ENCODE data around the gene RNF187.

RNF187 gene

DNA sequence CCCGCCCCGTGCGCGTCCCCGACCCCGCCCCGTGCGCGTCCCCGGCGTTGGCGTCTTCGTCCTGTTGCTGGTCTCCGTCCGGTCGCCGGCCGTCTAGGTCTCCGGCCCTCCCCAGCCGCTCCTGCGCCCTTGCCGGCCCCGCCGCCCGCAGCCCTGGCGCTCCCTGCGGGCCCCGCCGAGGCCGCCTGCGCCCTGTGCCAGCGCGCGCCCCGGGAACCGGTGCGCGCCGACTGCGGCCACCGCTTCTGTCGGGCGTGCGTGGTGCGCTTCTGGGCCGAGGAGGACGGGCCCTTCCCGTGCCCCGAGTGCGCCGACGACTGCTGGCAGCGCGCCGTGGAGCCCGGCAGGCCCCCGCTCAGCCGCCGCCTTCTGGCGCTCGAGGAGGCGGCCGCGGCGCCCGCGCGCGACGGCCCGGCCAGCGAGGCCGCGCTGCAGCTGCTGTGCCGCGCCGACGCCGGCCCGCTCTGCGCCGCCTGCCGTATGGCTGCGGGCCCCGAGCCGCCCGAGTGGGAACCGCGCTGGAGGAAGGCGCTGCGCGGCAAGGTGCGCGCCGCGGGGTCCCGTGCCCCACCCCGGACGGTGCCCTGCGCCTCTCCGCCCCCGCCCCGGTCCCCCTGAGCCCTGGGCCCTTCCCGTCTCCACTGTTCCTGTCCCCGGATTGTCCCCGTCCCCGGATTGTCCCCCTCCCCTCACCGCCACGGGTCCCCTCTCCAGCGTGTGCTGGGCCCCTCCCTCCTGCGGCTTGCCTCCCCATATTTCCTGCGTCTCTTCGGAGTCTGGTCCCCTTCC, at the start of gene RNF187:
TSS of gene RNF187 (plus strand) at position 47 of the 789 bp plus-strand sequence.
- peak; percentile 66 for ATAC-seq (ENCODE audit: low read depth)
- no peak for DNase-seq (ENCODE audit: low spot score in 2 of 2)
- Mint-ChIP-seq H3K4me3 (peak within 1 kb of the TSS; percentile 99), H3K27ac (peak within 1 kb of the TSS; percentile 100), H3K9me3 (no peaks in the 10 kb centered on the region), H3K36me3 (peaks cover 16% of the 10 kb centered on the region), H3K27me3 (no peaks in the 10 kb centered on the region), H3K4me1 (peaks cover 19% of the 10 kb centered on the region)

DNA sequence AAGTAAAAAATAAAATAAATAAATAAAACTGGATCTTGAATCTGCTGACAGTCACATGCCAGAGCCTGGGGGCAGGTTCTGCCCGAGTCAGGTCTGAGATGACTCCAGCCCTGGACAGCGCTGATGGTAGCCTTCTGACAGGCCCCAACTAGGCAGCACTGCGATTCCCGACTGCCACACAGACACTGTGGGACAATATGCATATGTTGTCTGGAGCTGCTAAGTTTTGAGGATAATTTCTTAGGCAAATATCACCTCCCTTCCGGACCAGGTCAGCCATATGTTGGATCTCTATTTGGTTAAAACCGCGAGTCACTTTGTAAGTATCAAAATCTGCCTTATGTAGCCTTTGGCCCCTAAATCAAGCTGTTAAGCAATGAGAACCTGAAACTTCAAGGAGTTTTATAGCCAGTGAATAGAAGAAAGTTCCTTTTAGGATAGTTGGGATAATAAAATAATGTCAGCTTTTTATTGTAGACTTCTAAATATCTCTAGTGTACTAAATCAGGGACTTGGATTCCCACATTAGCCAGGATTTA, 49.7 kb upstream of the RNF187 start:
- no peaks in the 10 kb centered on the region for H3K9me3 Mint-ChIP-seq
- no peak overlapping the region for H3K27ac Mint-ChIP-seq
- DNase-seq (ENCODE audit: low spot score in 2 of 2), result no peak
- no peak for ATAC-seq (ENCODE audit: low read depth)
- peaks cover 28% of the 10 kb centered on the region for H3K27me3 Mint-ChIP-seq
- no peak overlapping the region for H3K4me3 Mint-ChIP-seq
- no peaks in the 10 kb centered on the region for H3K36me3 Mint-ChIP-seq
- no peaks in the 10 kb centered on the region for H3K4me1 Mint-ChIP-seq

DNA sequence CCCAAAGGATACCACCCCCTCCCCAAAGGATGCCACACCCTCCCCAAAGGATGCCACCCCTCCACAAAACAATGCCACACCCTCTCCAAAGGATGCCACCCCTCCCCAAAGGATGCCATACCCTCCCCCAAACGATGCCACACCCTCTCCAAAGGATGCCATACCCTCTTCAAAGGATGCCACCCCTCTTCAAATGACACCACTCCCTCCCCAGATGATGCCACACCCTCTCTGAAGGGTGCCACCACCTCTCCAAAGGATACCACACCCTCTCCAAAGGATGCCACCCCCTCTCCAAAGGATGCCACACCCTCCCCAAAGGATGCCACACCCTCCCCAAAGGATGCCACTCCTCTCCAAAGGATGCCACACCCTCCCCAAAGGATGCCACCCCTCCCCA, 48.9 kb upstream of the RNF187 start:
- Mint-ChIP-seq H3K4me1 (no peaks in the 10 kb centered on the region), H3K4me3 (no peak overlapping the region), H3K27ac (no peak overlapping the region), H3K27me3 (peaks cover 28% of the 10 kb centered on the region), H3K9me3 (no peaks in the 10 kb centered on the region), H3K36me3 (no peaks in the 10 kb centered on the region)
- ATAC-seq (ENCODE audit: low read depth) (no peak), DNase-seq (ENCODE audit: low spot score in 2 of 2) (no peak)

DNA sequence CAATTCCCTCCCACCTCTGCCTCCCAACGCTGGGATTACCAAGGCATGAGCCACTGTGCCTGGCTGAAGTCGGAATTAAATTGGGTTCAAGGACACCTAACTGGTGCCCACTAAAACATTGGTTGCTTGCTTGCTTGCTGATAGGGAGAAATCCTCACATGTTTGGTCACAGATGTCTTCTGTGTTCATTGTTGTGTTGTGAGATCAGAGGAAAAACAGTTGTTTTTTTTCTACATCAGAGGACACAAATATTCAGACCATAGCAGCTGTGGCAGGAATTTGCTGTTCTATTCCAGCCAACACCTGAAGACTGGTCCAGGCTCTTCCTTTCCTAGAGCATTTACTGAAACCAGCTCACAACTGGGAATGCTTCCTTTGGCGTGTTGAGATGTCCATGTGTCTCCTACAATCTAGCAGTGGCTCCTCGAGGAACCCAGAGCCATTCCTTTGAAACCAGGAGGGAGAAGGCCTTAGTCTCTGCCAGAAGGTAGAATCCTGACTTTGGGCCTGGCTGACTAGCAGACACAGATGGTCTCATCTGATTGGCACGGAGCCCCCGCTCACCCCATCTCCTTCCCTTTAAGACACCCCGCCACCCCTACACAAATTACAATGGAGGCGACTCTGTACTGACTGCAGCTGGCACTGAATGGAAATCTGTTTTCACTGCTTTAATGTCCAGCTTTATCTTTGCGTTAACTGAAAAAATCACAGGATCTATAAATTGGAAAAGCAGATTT, 46.3 kb upstream of the RNF187 start:
- Mint-ChIP-seq H3K4me3 (no peak overlapping the region), H3K27ac (no peak overlapping the region), H3K9me3 (no peaks in the 10 kb centered on the region), H3K36me3 (no peaks in the 10 kb centered on the region), H3K4me1 (peaks cover 8% of the 10 kb centered on the region), H3K27me3 (peaks cover 45% of the 10 kb centered on the region)
- no peak for DNase-seq (ENCODE audit: low spot score in 2 of 2)
- ATAC-seq (ENCODE audit: low read depth), result no peak

DNA sequence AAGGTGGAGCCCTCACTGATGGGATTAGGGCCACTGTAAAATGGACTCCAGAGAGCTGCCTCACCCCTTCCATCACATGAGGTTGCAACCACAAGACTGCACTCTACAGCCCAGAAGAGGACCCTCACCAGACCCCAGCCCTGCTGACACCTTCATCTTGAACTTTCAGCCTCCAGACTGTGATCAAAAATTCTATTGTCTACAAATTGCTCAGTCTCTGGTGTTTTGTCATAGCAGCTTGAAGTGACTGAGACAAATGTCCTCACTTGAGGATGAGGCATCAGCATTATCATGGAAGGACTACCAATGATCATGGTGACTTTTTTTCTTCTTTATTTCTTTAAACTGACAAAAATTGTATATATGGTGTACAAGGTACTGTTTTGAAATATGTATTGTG, 43.8 kb upstream of the RNF187 start:
- peaks cover 10% of the 10 kb centered on the region for H3K4me1 Mint-ChIP-seq
- H3K27ac Mint-ChIP-seq, result no peak overlapping the region
- ATAC-seq (ENCODE audit: low read depth), result no peak
- no peaks in the 10 kb centered on the region for H3K36me3 Mint-ChIP-seq
- DNase-seq (ENCODE audit: low spot score in 2 of 2), result no peak
- no peaks in the 10 kb centered on the region for H3K9me3 Mint-ChIP-seq
- H3K27me3 Mint-ChIP-seq, result peaks cover 45% of the 10 kb centered on the region
- H3K4me3 Mint-ChIP-seq, result no peak overlapping the region

DNA sequence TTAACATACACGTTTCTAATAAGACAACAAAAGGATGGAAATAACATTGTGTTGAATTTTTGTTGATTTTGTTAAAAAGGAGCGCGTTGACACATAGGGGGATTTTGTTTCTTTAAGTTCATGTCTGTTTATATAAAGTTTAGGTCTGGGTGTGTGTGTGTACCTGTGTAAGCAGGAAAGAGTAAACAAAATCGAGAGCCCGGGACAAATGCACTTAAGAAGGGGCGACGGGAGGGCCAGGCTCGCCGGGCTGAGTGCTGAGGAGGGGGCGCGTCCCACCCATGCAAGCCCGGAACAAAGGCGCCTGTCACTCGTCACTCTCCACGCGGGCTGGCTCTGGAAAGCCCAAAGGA, 41.7 kb upstream of the RNF187 start:
- H3K27ac Mint-ChIP-seq, result no peak overlapping the region
- H3K9me3 Mint-ChIP-seq, result no peaks in the 10 kb centered on the region
- H3K36me3 Mint-ChIP-seq, result no peaks in the 10 kb centered on the region
- no peak for DNase-seq (ENCODE audit: low spot score in 2 of 2)
- H3K4me1 Mint-ChIP-seq, result peaks cover 10% of the 10 kb centered on the region
- peaks cover 31% of the 10 kb centered on the region for H3K27me3 Mint-ChIP-seq
- no peak for ATAC-seq (ENCODE audit: low read depth)
- peak overlapping the region; percentile 82 for H3K4me3 Mint-ChIP-seq

DNA sequence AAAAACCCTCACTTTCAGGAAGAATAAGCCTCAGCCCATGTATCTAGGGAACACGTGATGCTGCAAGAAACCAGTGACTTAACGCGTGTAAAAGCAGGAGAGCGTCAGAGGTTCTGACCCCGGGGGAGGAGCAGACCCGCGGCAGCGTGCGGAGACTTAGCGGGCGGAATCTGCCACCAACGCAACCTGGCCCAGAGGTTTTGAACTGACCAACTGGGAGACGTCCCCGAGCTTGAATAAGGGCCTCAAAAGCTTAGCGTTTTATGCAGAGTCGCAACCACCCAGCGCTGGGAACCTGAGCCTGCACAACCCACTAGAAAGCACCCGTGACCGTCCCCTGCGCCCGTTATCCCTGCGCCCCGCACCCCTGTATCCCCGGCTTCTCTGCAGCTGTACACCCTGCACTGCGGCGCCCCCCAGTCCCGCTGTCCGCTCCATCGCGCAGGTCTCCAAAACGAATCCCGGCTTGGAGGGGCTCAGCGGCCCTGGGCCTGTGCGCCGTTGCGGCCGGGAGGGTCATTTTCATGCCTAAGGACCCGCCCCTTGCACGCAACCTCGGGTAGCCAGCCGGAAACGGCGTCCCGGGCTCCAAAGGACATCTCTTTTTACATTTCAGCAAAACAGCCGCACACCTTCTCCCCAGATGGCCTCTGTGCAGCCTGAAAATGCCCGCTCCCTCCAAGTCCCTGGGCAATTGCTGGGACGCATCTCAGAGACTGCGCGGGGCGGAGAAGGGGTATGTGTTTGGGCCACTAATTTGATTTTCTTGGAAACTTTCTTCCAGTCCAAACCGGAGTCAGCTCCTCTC, 41.1 kb upstream of the RNF187 start:
- Mint-ChIP-seq H3K4me1 (peaks cover 10% of the 10 kb centered on the region), H3K27ac (no peak overlapping the region), H3K27me3 (peaks cover 28% of the 10 kb centered on the region), H3K4me3 (peak overlapping the region; percentile 82), H3K9me3 (no peaks in the 10 kb centered on the region), H3K36me3 (no peaks in the 10 kb centered on the region)
- no peak for DNase-seq (ENCODE audit: low spot score in 2 of 2)
- peak; percentile 72 for ATAC-seq (ENCODE audit: low read depth)

DNA sequence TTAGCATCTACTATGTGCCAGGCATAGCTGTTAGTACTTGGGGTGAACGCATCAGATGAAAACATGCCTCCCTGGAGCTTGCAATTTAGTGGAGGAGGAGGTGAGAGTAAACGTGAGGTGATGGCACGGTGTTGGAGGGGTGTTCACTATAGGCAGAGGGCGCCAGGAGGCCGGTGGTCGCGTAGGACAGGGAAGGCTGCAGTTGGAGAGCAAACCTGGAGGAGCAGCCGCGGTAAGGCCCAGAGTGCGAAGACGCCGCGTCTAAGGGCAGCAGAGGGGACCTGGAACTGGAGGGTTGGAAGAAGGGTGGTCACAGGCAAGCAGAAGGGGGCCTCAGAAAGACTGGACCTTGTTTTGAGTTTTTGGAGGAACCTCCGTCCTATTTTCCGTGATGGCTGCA, 40.3 kb upstream of the RNF187 start:
- Mint-ChIP-seq H3K4me3 (no peak overlapping the region), H3K9me3 (no peaks in the 10 kb centered on the region), H3K36me3 (no peaks in the 10 kb centered on the region), H3K4me1 (peaks cover 10% of the 10 kb centered on the region), H3K27me3 (peaks cover 28% of the 10 kb centered on the region), H3K27ac (no peak overlapping the region)
- DNase-seq (ENCODE audit: low spot score in 2 of 2) (no peak), ATAC-seq (ENCODE audit: low read depth) (no peak)

DNA sequence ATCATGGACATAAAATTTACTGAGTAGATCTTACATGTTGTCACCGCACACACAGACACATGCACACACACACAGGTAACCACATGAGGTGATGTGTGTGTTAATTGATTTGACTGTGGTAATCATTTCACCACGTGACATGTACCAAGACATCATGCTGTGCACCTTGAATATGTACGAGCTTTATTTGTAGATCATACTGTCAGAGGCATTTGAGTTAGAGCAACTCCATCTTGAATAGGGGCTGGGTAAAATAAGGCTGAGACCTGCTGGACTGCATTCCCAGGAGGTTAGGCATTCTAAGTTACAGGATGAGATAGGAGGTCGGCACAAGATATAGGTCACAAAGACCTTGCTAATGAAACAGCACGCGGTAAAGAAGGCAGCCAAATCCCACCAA, 38.8 kb upstream of the RNF187 start:
- Mint-ChIP-seq H3K4me3 (no peak overlapping the region), H3K4me1 (peaks cover 10% of the 10 kb centered on the region), H3K27ac (no peak overlapping the region), H3K27me3 (peaks cover 25% of the 10 kb centered on the region), H3K9me3 (no peaks in the 10 kb centered on the region), H3K36me3 (peaks cover 2% of the 10 kb centered on the region)
- ATAC-seq (ENCODE audit: low read depth) (no peak), DNase-seq (ENCODE audit: low spot score in 2 of 2) (no peak)

DNA sequence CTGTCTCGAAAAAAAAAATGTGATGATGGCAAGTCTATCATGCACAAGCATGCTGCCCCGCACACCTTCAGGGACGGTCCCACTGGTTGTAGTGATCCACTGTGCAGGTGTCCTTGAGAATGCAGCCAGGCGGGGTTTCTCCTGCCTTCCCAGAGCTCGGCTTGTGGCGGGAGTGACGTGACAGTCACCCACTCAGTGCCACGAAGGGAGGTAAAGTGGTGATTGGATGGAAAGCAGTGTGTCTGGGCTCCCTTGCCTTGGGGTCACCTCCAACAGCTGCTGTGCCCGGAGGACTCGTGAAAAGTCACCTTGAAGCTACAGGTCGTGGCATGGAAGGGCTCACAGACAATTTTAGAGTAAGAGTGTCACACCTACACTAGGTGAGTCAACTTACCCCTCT, 37.0 kb upstream of the RNF187 start:
- Mint-ChIP-seq H3K4me1 (peaks cover 8% of the 10 kb centered on the region), H3K27me3 (peaks cover 12% of the 10 kb centered on the region), H3K9me3 (no peaks in the 10 kb centered on the region), H3K36me3 (peaks cover 4% of the 10 kb centered on the region), H3K27ac (no peak overlapping the region), H3K4me3 (no peak overlapping the region)
- ATAC-seq (ENCODE audit: low read depth) (no peak), DNase-seq (ENCODE audit: low spot score in 2 of 2) (no peak)

DNA sequence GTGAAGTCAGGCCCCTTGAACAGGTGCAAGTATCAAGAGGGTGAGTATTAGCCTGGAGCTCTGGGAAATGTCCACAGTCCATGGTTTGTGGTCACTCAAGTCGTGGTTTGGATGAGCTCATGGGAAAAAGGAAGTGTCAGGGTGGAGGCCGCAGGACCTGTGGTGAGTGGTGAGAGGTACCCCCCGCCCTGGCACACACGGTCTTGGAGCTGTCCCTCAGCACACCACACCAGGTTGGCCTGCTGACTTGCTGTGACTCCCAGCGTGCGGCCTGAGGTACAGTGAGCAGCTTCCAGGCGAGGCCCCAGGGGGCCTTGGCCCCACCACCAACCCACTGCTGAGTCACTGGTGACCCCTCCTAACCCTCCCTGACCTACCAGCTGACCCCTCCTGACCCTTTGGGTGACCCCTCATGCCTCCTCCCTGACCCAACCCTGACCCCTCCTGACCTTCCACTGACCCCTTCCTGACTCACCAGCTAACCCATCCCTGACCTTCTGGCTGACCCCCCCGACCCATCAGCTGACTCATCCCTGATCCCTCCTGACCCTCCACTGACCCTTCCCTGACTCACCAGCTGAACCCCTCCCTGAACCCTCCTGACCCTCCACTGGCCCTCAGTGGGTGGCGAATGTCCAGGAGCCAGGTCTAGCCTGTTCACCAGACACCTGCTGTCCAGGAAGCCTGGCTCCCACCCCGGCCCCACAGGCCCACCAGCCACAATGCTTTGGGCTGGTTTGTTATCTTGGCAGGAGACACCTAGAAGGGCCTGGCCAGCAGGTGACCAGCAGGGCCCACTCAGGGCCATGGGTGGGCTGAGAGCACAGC, 34.8 kb upstream of the RNF187 start:
- Mint-ChIP-seq H3K4me3 (no peak overlapping the region), H3K36me3 (peaks cover 4% of the 10 kb centered on the region), H3K27ac (no peak overlapping the region), H3K4me1 (peaks cover 4% of the 10 kb centered on the region), H3K9me3 (no peaks in the 10 kb centered on the region), H3K27me3 (peaks cover 3% of the 10 kb centered on the region)
- DNase-seq (ENCODE audit: low spot score in 2 of 2), result no peak
- ATAC-seq (ENCODE audit: low read depth), result no peak

DNA sequence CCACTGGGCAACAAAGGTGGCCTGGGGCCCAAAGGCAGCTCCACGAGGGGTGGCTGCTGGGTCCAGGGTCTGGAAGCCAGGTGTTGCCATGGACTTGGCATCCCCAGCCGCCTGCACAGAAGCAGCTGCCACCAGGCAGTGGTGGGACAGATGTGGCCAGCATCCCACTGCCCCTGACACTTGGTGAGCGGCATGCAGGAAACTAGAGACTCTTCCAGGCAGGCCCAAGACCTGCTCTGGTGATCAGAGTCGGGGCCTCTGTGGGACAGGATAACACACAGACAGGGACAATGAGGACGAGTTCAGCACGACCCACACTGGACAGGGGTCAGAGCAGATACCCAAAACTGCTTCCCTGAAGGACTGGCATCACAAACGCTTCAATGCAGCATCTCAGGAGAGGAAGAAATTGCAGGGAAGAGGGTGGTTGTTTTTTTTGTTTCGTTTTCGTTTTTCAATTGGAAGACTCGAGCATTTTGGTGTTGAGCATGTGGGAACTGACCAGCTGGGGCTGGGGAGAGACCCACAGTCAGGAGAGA, 34.1 kb upstream of the RNF187 start:
- H3K27ac Mint-ChIP-seq, result no peak overlapping the region
- H3K36me3 Mint-ChIP-seq, result peaks cover 4% of the 10 kb centered on the region
- ATAC-seq (ENCODE audit: low read depth) (no peak), DNase-seq (ENCODE audit: low spot score in 2 of 2) (no peak)
- peaks cover 4% of the 10 kb centered on the region for H3K4me1 Mint-ChIP-seq
- no peaks in the 10 kb centered on the region for H3K9me3 Mint-ChIP-seq
- no peak overlapping the region for H3K4me3 Mint-ChIP-seq
- peaks cover 3% of the 10 kb centered on the region for H3K27me3 Mint-ChIP-seq

DNA sequence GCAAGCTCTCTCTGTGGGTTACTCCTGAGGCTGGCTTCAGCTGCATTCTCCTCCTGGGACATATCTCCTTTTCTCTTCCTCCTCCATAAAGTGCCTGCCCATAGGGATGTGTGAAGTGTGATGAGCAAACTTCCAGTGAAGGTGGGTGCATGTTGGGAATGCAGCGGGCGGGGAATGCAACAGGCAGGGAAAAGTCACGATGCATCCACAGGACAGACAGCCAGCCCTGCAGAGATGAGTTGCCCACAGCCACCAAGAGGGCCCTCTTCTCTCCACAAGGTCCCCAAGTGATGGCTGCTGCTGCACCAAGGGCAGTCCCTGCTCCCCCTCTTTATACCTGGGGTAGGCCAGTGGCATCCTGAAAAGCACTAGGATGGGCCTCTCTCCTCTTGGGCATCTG, 33.6 kb upstream of the RNF187 start:
- H3K4me3 Mint-ChIP-seq, result no peak overlapping the region
- H3K36me3 Mint-ChIP-seq, result peaks cover 4% of the 10 kb centered on the region
- no peak overlapping the region for H3K27ac Mint-ChIP-seq
- H3K27me3 Mint-ChIP-seq, result no peaks in the 10 kb centered on the region
- DNase-seq (ENCODE audit: low spot score in 2 of 2), result no peak
- no peaks in the 10 kb centered on the region for H3K9me3 Mint-ChIP-seq
- H3K4me1 Mint-ChIP-seq, result peaks cover 7% of the 10 kb centered on the region
- no peak for ATAC-seq (ENCODE audit: low read depth)

All from memory B cell (primary cell).